ENCODE results near the gene GIN1. TPM values are rescaled to one million over a fixed set of nuclear protein-coding genes. Genes with fewer than 3 reads are reported as not detected.

Gene GIN1
- total and polyA plus RNA-seq, 4 donors: 3.1 to 12.6 (median 5.7) TPM

GRCh38 chr5:103114440-103114839, 5.5 kb downstream of the GIN1 start:
- 70 to 87% methylated on average over 2 of the region's 2 CpGs for WGBS, 2 donors
- Histone ChIP-seq H3K4me1 (ENCODE audit: control insufficient read depth in 5 of 5, insufficient read depth in 5 of 5, low read length in 5 of 5) (peaks cover 0 to 17% (median 4%) of the 10 kb centered on the region in 5 donors), H3K4me3 (no peak overlapping the region), H3K27me3 (ENCODE audit: control insufficient read depth in 3 of 3, insufficient read depth in 3 of 3, low read length in 2 of 3) (no peaks in the 10 kb centered on the region), H3K9me3 (ENCODE audit: control insufficient read depth in 4 of 4, insufficient read depth in 3 of 4, low read length in 3 of 4) (no peaks in the 10 kb centered on the region), H3K9ac (ENCODE audit: insufficient read depth in 1 of 2, low read length in 2 of 2) (no peak overlapping the region), H3K27ac (ENCODE audit: low read depth in 1 of 2, low read length in 1 of 2) (no peak overlapping the region), H3K36me3 (ENCODE audit: control insufficient read depth in 4 of 4, insufficient read depth in 4 of 4, low read length in 4 of 4) (no peaks in the 10 kb centered on the region)
- ATAC-seq (ENCODE audit: insufficient read depth, low FRiP score) (no peak), DNase-seq (no peak)
- TF ChIP-seq CTCF (IDR thresholded peaks at IDR 0.05; ENCODE audit: control extremely low read depth, extremely low read depth): no peak

GRCh38 chr5:103112910-103113309, 7.0 kb downstream of the GIN1 start:
- no peaks in the 10 kb centered on the region for H3K36me3 ChIP-seq (ENCODE audit: control insufficient read depth in 4 of 4, insufficient read depth in 4 of 4, low read length in 4 of 4)
- H3K4me3 ChIP-seq: no peak overlapping the region
- WGBS, 2 donors: 95 to 99% methylated on average over 2 of the region's 2 CpGs
- H3K9me3 ChIP-seq (ENCODE audit: control insufficient read depth in 4 of 4, insufficient read depth in 3 of 4, low read length in 3 of 4): no peaks in the 10 kb centered on the region
- no peak overlapping the region for H3K9ac ChIP-seq (ENCODE audit: insufficient read depth in 1 of 2, low read length in 2 of 2)
- H3K4me1 ChIP-seq (ENCODE audit: control insufficient read depth in 5 of 5, insufficient read depth in 5 of 5, low read length in 5 of 5): peaks cover 0 to 7% (median 4%) of the 10 kb centered on the region in 5 donors
- no peaks in the 10 kb centered on the region for H3K27me3 ChIP-seq (ENCODE audit: control insufficient read depth in 3 of 3, insufficient read depth in 3 of 3, low read length in 2 of 3)
- no peak overlapping the region for H3K27ac ChIP-seq (ENCODE audit: low read depth in 1 of 2, low read length in 1 of 2)
- DNase-seq (no peak), ATAC-seq (ENCODE audit: insufficient read depth, low FRiP score) (no peak)
- no peak for TF ChIP-seq CTCF (IDR thresholded peaks at IDR 0.05; ENCODE audit: control extremely low read depth, extremely low read depth)

- H3K27me3 ChIP-seq (ENCODE audit: control insufficient read depth in 3 of 3, insufficient read depth in 3 of 3, low read length in 2 of 3): no peaks in the 10 kb centered on the region
- no peaks in the 10 kb centered on the region for H3K36me3 ChIP-seq (ENCODE audit: control insufficient read depth in 4 of 4, insufficient read depth in 4 of 4, low read length in 4 of 4)
- ATAC-seq (ENCODE audit: insufficient read depth, low FRiP score) (no peak), DNase-seq (no peak)
- WGBS, 2 donors: 30 to 64% methylated on average over 2 of the region's 2 CpGs
- TF ChIP-seq CTCF (IDR thresholded peaks at IDR 0.05; ENCODE audit: control extremely low read depth, extremely low read depth): no peak
- H3K27ac ChIP-seq (ENCODE audit: low read depth in 1 of 2, low read length in 1 of 2): peak overlapping the region in 1 of 2 donors; percentile 29
- peaks cover 0 to 7% (median 0%) of the 10 kb centered on the region in 5 donors for H3K4me1 ChIP-seq (ENCODE audit: control insufficient read depth in 5 of 5, insufficient read depth in 5 of 5, low read length in 5 of 5)
- no peaks in the 10 kb centered on the region for H3K9me3 ChIP-seq (ENCODE audit: control insufficient read depth in 4 of 4, insufficient read depth in 3 of 4, low read length in 3 of 4)
- H3K4me3 ChIP-seq: no peak overlapping the region
- H3K9ac ChIP-seq (ENCODE audit: insufficient read depth in 1 of 2, low read length in 2 of 2): no peak overlapping the region
Observed at GRCh38 chr5:103111468-103111867, 8.5 kb downstream of the GIN1 start.

DNA sequence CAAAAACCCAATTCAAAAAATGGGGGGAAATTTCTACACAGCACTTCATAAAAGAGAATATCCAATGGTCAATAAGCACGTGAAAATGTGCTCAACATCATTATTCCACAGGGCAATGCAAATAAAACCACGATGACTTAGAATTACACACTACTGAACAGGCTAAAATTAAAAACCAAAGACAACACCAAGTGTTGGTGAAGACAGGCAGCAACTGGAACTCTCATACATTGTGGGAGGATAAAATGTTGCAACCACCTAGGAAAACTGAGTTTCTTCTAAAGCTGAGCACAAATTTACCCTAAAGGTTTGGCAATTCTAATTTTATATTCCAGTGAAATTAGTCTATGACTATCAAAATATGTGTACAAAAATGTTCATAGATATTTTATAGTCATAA, 9.5 kb downstream of the GIN1 start:
- Histone ChIP-seq H3K27ac (ENCODE audit: low read depth in 1 of 2, low read length in 1 of 2) (no peak overlapping the region), H3K9me3 (ENCODE audit: control insufficient read depth in 4 of 4, insufficient read depth in 3 of 4, low read length in 3 of 4) (no peaks in the 10 kb centered on the region), H3K36me3 (ENCODE audit: control insufficient read depth in 4 of 4, insufficient read depth in 4 of 4, low read length in 4 of 4) (no peaks in the 10 kb centered on the region), H3K27me3 (ENCODE audit: control insufficient read depth in 3 of 3, insufficient read depth in 3 of 3, low read length in 2 of 3) (no peaks in the 10 kb centered on the region), H3K4me3 (no peak overlapping the region), H3K4me1 (ENCODE audit: control insufficient read depth in 5 of 5, insufficient read depth in 5 of 5, low read length in 5 of 5) (peaks cover 0 to 7% (median 0%) of the 10 kb centered on the region in 5 donors), H3K9ac (ENCODE audit: insufficient read depth in 1 of 2, low read length in 2 of 2) (no peak overlapping the region)
- TF ChIP-seq CTCF (IDR thresholded peaks at IDR 0.05; ENCODE audit: control extremely low read depth, extremely low read depth): no peak
- DNase-seq: no peak
- ATAC-seq (ENCODE audit: insufficient read depth, low FRiP score): no peak
- 96 to 99% methylated on average over 2 of the region's 2 CpGs for WGBS, 2 donors
